ENCODE measurements around the gene FMR1. TPM values are rescaled to one million over a fixed set of nuclear protein-coding genes. Genes with fewer than 3 reads are reported as not detected.

The FMR1 gene
- total RNA-seq, 2 donors from 2014 or later = 19.1 to 24.4 TPM

DNA sequence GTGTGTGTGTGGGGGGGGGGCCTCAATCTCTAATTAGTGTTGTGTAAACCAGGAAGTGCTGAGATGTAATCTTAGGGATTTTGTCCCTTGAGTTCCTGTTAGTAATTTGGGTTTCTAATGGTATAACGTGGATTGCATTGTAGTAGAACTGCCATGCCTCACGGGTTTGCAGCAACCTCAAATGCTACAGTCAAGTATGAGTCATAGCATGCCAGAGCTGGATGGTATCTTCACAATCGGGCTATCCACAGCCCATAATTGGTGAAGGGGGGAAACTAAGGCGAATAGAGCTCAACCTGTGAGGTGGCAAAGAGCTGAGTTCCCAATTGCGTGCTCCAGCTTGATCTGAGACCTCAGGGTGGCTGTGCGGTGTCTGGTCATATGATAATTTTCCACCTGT lies 67.2 kb downstream of the FMR1 start:
- H3K27ac ChIP-seq = no peak overlapping the region
- no peak for ATAC-seq
- no peaks in the 10 kb centered on the region for H3K27me3 ChIP-seq
- no peak overlapping the region for H3K4me3 ChIP-seq
- WGBS, 2 donors = 60 to 63% methylated on average over 2 to 6 of the region's 6 CpGs
- DNase-seq = no peak
- H3K9me3 ChIP-seq = no peaks in the 10 kb centered on the region
- H3K4me1 ChIP-seq = no peaks in the 10 kb centered on the region
- H3K36me3 ChIP-seq (replicated peaks in 1 of 2; ENCODE audit: insufficient read depth in 1 of 2, low read depth in 2 of 2) = no peaks in the 10 kb centered on the region
- TF ChIP-seq, protein P1, sequence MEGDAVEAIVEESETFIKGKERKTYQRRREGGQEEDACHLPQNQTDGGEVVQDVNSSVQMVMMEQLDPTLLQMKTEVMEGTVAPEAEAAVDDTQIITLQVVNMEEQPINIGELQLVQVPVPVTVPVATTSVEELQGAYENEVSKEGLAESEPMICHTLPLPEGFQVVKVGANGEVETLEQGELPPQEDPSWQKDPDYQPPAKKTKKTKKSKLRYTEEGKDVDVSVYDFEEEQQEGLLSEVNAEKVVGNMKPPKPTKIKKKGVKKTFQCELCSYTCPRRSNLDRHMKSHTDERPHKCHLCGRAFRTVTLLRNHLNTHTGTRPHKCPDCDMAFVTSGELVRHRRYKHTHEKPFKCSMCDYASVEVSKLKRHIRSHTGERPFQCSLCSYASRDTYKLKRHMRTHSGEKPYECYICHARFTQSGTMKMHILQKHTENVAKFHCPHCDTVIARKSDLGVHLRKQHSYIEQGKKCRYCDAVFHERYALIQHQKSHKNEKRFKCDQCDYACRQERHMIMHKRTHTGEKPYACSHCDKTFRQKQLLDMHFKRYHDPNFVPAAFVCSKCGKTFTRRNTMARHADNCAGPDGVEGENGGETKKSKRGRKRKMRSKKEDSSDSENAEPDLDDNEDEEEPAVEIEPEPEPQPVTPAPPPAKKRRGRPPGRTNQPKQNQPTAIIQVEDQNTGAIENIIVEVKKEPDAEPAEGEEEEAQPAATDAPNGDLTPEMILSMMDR (IDR thresholded peaks at IDR 0.05) = no peak
- TF ChIP-seq POLR2A (IDR thresholded peaks at IDR 0.05) = no peak
- intact Hi-C loops (cut with DNase I) = no loop called here

DNA sequence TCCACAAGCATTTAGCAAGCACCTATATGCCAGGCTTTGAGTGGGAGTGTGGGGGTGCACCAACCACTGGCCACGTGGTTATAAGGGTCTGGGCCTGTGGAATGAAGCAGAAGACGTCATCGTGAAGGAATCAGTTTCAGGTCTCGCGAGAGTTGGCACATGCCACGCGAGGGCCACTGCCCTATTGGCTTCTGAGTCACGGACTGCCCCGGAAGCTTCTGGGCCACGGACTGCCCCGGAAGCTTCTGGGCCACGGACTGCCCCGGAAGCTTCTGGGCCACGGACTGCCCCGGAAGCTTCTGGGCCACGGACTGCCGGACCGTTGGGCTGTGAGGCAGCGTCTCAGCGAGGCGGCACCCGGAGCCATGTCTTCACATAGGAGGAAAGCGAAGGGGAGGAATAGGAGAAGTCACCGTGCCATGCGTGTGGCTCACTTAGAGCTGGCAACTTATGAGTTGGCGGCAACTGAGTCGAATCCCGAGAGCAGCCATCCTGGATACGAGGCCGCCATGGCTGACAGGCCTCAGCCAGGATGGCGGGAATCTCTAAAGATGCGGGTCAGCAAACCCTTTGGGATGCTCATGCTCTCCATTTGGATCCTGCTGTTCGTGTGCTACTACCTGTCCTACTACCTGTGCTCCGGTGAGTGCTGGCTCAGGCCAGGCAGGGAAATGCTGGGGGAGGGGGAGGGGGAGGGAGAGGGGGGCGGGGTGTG lies 69.5 kb downstream of the FMR1 start, which contains the start of gene FMR1NB:
TSS of gene FMR1NB (plus strand) at position 300 of the 715 bp plus-strand sequence. CDS start at position 366, 66 bp downstream.
- TF ChIP-seq, protein P1 (IDR thresholded peaks at IDR 0.05) = no peak
- TF ChIP-seq POLR2A (IDR thresholded peaks at IDR 0.05) = no peak
- Histone ChIP-seq H3K4me3 (no peak within 1 kb of the TSS), H3K27me3 (no peaks in the 10 kb centered on the region), H3K27ac (no peak within 1 kb of the TSS), H3K4me1 (no peaks in the 10 kb centered on the region), H3K36me3 (replicated peaks in 1 of 2; ENCODE audit: insufficient read depth in 1 of 2, low read depth in 2 of 2) (no peaks in the 10 kb centered on the region), H3K9me3 (no peaks in the 10 kb centered on the region)
- ATAC-seq (no peak), DNase-seq (no peak)
- intact Hi-C loops (cut with DNase I) = no loop called here
- WGBS, 2 donors = 82 to 97% methylated on average over 6 to 27 of the region's 35 CpGs

Small RNA genes within 50 kb of the gene (small RNA-seq; reads per million reads assigned to genes)
- not detected for gene RF02118

Other genes with a start within 250 kb of the FMR1 start
- gene FMR1NB, start 69.4 kb downstream of the FMR1 start, total RNA-seq = not detected

Data from body of pancreas (tissue), 4 donors.